HG03457 (cell line): ENCODE results near the gene JAKMIP3.

Experiments
- ATAC-seq: cut with Tn5 transposase; IDR thresholded peaks from one replicate; pipeline ENCODE4 v1.9.1; 2021; ENCODE audit warnings: moderate number of reproducible peaks; ENCODE audit not compliant: unreplicated experiment

The JAKMIP3 gene

DNA sequence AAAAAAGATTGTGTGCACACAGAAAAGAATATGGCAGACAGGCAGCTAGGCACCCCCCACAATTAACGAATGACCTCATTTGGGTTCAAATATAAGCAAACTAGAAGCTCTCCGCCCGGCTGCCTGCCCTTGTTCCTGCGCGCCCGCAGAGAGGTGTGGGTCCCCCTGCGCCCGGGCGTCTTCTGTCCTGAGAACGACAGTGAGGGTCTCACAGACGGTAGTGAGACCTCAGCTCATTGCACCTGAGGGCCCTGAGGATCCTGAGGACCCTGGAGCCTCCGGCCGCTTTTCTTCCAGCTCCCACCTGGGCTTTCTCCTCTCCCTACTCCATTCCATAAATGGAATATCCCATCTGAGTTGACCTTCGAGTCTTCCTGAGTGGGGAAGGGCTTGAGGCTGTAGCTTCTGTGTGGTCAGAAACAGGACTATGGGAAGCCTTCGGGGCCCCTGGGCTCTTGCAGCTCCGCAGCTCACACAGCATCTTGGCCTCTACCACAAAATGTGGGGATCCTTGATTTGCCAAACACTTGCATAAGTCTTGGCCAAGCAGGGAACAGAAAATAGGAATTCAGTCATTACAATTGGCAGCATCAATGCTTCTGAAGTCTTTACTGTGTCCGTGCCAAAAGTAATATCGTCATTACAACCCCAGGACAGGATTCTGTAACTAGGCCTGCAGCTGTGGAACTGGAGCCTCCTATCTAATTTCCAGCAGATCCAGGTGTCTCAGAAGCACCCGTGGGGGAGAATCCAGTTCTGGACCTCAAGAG, 43.8 kb downstream of the JAKMIP3 start:
- no peak for ATAC-seq

DNA sequence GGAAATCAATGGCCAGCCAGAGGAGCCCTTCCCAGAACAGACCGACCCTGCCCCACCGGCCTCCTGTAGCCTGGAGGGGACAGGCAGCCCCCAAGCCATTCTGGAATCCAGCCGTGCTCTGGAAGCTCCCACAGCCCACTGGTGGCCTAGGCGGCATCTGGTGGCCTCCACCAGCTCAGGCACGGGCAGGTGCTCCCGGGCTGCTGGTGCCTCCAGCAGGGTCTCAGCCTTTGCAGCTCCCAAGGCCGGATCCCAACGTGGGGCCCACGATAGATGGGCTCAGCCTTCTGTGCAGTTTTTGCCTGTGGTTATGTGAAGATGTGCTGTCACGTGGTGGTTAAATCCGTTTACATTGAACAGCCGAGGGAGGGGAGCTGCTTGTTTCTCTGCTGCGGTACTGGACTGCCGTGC, 44.4 kb downstream of the JAKMIP3 start:
- no peak for ATAC-seq

DNA sequence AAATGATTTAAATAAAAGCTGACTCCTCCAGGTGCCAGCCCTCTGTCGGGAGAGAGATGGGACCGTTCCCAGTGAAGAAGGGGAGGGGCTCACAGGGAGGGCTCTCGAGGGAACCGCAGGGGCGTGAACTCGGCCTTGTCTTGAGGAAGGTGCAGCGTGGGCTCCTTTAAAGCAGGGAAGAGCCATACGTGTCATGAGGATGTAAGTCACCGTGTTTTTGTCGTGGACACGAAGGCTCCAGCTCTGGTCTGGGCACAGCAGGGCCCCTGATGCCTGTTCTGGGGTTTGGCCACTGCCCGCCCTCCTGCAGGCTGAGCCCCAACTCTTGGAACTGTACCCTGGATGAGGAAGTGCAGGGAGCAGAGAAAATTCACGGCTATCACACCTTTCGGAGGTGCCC, 45.0 kb downstream of the JAKMIP3 start:
- no peak for ATAC-seq

DNA sequence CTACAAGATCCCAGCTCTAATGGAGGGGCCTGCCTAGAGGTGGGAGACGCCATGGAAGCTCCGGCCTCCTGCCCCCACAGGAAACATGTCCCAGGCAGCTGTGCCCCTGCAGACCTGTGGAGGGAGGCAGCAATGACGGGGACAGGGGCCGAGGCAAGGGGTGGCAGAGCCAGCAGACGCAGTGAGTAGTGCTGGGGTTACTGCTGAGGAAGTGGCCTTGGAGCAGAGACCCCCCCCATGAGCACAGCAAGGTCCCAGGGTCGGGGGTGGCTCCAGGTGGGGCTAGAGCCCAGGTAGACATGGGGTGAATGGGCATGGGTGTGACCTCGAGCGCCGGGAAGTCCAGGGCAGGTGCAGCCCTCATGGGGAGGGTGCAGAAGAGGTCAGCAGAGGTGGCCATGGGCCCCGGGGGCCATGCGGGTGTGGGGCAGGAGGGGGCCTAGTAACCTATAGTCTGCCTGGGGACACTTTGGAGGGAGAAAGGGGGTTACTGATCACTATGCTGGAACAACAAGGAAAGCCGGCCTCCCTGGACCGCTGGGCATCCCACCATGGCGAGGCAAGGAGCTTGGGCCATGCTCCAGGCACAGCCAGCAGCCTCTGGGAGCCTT, 45.5 kb downstream of the JAKMIP3 start:
- no peak for ATAC-seq

DNA sequence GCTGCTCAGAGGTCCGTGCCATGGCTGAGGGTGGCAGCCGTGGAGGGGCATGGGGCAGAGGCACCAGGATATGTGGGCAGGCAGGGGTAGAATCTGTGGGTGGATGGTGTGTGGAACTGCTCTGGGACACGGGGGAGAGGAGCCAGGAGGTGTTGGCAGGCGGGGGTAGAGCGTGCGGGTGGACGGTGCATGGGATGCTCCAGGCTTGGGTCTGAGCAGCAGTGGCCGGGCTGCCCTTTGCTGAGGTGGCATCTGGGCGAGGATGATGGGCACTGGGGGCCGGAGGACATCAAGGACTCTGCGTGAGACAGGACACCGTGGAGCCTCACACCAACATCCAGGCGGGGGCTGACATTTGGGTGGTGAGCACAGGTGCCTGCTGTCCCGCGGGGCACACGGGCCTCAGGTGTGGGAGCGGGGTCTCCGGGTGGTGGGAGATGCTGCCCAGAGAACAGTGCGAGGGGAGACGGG, 46.2 kb downstream of the JAKMIP3 start:
- no peak for ATAC-seq

DNA sequence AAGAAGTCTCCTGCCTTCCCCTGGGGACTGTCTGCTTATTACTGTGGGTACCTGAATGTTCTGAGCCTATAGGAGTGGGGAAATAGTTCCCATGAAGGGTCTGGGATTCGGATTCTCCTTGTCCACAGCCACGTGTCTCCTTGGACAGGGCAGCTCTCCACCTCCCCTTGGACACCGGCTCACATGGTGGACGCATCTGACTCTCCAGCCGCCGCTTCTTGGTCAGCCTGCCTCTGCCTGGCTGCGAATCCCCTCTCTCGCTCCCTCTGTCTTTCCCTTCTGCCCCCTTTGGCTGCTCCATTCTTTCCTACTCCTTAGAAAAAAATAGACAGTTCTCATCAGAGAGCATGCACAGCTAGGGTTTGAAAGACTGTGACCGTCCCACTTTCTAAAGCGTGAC, 46.9 kb downstream of the JAKMIP3 start:
- ATAC-seq, result no peak

DNA sequence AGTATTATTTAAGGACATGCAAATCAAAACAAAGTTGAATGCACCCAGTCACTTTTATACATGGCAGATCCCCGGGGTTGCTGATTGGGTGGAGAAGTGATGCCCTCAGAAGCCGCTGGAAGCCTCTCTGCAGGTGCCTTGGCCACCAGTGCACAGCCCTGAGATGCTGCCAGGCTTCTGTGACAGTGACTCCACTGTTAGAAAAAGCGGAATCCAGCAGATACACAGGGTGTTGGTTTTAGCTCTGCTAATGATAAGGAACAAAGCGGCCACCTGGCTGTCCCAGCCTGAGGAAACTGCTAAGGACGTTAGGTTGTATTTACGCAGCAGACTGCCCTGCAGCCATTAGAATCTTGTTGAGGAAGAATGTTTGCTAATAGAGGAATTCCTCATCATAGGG, 47.5 kb downstream of the JAKMIP3 start:
- no peak for ATAC-seq

DNA sequence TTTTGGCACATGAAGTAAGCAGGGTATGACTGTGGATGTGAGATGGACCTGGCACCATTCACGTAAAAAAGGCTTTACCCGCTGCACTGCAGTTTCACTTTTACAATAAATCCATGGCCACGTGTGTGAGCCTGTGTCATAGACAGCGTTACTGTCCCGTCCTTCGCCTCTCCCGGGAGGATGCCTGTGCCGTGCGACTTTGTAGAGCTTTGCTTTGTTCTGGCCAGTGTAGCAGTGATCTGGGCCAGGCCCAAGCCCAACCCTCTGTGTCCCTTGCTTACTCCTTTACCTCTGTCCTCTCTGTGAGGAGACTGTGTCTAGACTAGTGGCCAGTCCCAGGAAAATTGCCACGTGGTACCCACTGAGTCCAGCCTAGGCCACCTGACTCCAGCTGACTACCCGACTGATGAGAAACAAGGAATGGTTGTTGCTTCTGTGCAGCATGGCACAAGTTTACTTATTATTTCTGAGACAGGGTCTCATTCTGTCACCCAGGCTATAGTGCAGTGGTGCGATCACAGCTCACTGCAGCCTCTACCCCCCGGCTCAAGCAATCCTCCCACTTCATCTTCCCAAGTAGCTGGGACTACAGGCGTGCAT, 48.1 kb downstream of the JAKMIP3 start:
- ATAC-seq, result no peak

DNA sequence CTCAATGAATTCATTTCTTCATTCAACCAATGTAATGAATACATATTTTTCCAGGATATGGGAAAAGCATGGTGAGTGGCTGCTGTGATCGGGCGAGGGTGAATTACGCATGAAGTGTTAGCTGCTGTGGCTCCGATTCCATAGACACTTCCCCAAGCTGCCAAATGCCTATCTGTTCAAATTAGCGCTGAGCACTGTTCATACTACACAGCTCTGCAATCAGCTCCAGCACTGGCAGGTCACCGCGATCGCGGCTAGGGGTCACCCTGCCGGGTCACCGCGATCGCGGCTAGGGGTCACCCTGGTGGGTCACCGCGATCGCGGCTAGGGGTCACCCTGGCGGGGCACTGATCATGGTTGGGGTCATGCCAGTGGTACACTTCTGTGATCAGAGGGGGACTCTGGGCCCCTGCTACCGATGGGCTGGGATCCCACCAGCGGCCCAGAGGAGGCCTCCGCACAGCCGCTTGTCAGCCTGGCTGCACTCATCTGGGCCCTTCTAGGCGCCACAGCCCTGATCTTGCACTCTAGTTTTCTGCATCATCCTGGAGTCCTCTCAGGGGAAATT, 49.3 kb downstream of the JAKMIP3 start:
- no peak for ATAC-seq
